NCI-H774 (cell line): ENCODE measurements around the gene ABCC4.

Experiments
- DNase-seq: peaks from one replicate; lab custom pipeline; 2025; lab: John Stamatoyannopoulos, UW

ABCC4 gene

GRCh38 chr13:94994506-94994905 is 306.7 kb downstream of the ABCC4 start:
- no peak for DNase-seq

- DNase-seq: no peak
Observed at GRCh38 chr13:94993616-94994015, 307.6 kb downstream of the ABCC4 start.

GRCh38 chr13:94992036-94992960 is 309.0 kb downstream of the ABCC4 start:
- no peak for DNase-seq

GRCh38 chr13:94988654-94989053 is 312.6 kb downstream of the ABCC4 start:
- DNase-seq: no peak

- no peak for DNase-seq
Observed at GRCh38 chr13:94987869-94988268, 313.4 kb downstream of the ABCC4 start.

- no peak for DNase-seq
Observed at GRCh38 chr13:94987081-94987480, 314.2 kb downstream of the ABCC4 start.

- no peak for DNase-seq
Observed at GRCh38 chr13:94984958-94985357, 316.3 kb downstream of the ABCC4 start.

- DNase-seq: no peak
Observed at GRCh38 chr13:94978516-94978915, 322.7 kb downstream of the ABCC4 start.

GRCh38 chr13:94974015-94974951 is 327.0 kb downstream of the ABCC4 start:
- DNase-seq: no peak

- DNase-seq: no peak
Observed at GRCh38 chr13:94972262-94972661, 329.0 kb downstream of the ABCC4 start.
